DOHH2 (cell line): ENCODE measurements around the gene DKK2.

Source experiments
- EZH2phosphoT487 ChIP-seq: fragments of 200-600 bp; sonication (generic); IDR thresholded peaks from 2 replicates; pipeline ENCODE4 v1.6.1; 2017; ENCODE audit warnings: borderline replicate concordance, mild to moderate bottlenecking, antibody characterized with exemption, low read length, moderate library complexity, mixed read lengths
- TF ChIP-seq, protein P1 (sequence below): fragments of 200-600 bp; sonication (generic); IDR thresholded peaks from one replicate; pipeline ENCODE4 v1.5.1; 2014; ENCODE audit warnings: antibody characterized with exemption, mild to moderate bottlenecking, low read depth, low read length; ENCODE audit not compliant: poor library complexity, severe bottlenecking

GRCh38 chr4:106914223-106914622 is 121.9 kb downstream of the DKK2 start:
- TF ChIP-seq, protein P1, sequence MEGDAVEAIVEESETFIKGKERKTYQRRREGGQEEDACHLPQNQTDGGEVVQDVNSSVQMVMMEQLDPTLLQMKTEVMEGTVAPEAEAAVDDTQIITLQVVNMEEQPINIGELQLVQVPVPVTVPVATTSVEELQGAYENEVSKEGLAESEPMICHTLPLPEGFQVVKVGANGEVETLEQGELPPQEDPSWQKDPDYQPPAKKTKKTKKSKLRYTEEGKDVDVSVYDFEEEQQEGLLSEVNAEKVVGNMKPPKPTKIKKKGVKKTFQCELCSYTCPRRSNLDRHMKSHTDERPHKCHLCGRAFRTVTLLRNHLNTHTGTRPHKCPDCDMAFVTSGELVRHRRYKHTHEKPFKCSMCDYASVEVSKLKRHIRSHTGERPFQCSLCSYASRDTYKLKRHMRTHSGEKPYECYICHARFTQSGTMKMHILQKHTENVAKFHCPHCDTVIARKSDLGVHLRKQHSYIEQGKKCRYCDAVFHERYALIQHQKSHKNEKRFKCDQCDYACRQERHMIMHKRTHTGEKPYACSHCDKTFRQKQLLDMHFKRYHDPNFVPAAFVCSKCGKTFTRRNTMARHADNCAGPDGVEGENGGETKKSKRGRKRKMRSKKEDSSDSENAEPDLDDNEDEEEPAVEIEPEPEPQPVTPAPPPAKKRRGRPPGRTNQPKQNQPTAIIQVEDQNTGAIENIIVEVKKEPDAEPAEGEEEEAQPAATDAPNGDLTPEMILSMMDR = no peak
- TF ChIP-seq EZH2phosphoT487 = no peak
